Measurements from ENCODE around the gene INHBC. TPM values are rescaled to one million over a fixed set of nuclear protein-coding genes. Genes with fewer than 3 reads are reported as not detected.
"Not testable (repeated sequence)": the region's sequence is repeated elsewhere in the genome, so short reads cannot be mapped to it uniquely, and the experiment has no call there.

INHBC gene
- total and polyA plus RNA-seq, 7 donors = 0.05 to 0.21 (median 0.18) TPM; not detected in 4

DNA sequence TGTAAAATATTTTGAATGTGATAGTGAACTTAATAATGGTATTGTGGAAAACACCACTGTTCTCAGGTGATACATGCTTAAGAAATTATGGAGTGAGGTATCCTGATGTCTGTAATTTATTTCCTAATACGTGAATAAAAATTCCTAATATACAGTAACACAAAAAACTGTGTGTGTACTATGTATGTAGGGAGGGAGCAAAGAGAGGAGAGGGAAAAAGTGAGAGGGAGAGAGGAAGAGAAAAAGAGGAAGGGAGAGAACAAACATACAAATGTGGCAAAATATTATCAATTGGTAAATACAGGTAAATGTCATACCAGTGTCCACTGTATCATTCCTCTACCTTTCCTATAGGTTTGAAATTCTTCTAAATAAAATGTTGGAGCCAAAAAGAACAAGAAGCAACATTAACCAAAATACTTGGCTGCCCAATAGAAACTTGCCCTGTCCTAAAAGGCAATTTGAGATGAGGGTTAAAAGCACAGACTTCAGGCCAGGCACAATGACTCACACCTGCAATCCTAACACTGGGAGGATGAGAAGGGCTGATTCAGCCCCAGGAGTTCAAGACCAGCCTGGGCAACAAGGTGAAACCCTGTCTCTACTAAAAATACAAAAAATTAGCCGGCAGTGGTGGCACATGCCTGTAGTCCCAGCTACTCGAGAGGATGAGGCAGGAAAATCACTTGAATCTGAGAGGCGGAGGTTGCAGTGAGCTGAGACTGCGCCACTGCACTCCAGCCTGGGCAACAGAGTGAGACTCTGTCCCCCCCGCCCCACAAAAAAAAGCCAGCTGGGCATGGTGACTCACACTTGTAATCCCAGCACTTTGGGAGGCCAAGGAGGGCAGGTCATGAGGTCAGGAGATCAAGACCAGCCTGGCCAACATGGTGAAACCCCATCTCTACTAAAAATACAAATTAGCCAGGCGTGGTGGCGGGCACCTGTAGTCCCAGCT, 18.3 kb upstream of the INHBC start:
- intact Hi-C loops (cut with DNase I) = no loop called here
- Histone ChIP-seq H3K27ac (no peak overlapping the region), H3K9me3 (no peaks in the 10 kb centered on the region), H3K36me3 (ENCODE audit: insufficient read depth in 1 of 2, low read depth in 1 of 2) (peaks cover 0 to 3% of the 10 kb centered on the region in 2 donors), H3K4me3 (no peak overlapping the region), H3K4me1 (peaks cover 16% of the 10 kb centered on the region), H3K27me3 (ENCODE audit: insufficient read depth in 3 of 3, low read length in 2 of 3) (no peaks in the 10 kb centered on the region)
- DNase-seq = no peak
- TF ChIP-seq, protein P1, sequence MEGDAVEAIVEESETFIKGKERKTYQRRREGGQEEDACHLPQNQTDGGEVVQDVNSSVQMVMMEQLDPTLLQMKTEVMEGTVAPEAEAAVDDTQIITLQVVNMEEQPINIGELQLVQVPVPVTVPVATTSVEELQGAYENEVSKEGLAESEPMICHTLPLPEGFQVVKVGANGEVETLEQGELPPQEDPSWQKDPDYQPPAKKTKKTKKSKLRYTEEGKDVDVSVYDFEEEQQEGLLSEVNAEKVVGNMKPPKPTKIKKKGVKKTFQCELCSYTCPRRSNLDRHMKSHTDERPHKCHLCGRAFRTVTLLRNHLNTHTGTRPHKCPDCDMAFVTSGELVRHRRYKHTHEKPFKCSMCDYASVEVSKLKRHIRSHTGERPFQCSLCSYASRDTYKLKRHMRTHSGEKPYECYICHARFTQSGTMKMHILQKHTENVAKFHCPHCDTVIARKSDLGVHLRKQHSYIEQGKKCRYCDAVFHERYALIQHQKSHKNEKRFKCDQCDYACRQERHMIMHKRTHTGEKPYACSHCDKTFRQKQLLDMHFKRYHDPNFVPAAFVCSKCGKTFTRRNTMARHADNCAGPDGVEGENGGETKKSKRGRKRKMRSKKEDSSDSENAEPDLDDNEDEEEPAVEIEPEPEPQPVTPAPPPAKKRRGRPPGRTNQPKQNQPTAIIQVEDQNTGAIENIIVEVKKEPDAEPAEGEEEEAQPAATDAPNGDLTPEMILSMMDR (IDR thresholded peaks at IDR 0.05) = no peak
- 71 to 84% (median 74%) methylated on average over 8 of the region's 8 CpGs for WGBS, 3 donors
- ATAC-seq = peak; percentile 68 to 86 (median 77)

DNA sequence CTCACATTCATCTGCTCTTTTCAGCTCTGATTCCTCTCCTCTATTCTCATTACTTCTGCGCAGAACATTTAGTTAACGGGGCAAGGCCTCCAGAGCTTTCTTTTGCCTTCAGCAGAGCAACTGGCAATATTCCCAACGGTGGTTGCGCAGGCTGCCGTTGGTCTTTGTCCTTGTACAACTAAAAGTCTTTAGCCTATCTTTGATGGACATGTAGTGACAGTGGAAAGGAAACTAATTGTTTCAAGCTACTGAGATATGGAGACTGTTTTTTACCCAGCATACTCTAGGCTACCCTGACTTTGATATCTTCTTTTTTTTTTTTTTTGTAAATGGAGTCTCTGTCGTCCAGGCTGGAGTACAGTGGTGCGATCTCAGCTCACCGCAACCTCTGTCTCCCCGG, 16.3 kb upstream of the INHBC start:
- DNase-seq (no peak), ATAC-seq (no peak)
- H3K4me3 ChIP-seq = no peak overlapping the region
- WGBS, 3 donors = 84 to 86% (median 85%) methylated on average over 9 of the region's 9 CpGs
- H3K27me3 ChIP-seq (ENCODE audit: insufficient read depth in 3 of 3, low read length in 2 of 3) = no peaks in the 10 kb centered on the region
- TF ChIP-seq, protein P1 (IDR thresholded peaks at IDR 0.05) = no peak
- intact Hi-C loops (cut with DNase I) = no loop called here
- H3K9me3 ChIP-seq = no peaks in the 10 kb centered on the region
- peaks cover 16% of the 10 kb centered on the region for H3K4me1 ChIP-seq
- H3K36me3 ChIP-seq (ENCODE audit: insufficient read depth in 1 of 2, low read depth in 1 of 2) = peaks cover 0 to 21% of the 10 kb centered on the region in 2 donors
- no peak overlapping the region for H3K27ac ChIP-seq

DNA sequence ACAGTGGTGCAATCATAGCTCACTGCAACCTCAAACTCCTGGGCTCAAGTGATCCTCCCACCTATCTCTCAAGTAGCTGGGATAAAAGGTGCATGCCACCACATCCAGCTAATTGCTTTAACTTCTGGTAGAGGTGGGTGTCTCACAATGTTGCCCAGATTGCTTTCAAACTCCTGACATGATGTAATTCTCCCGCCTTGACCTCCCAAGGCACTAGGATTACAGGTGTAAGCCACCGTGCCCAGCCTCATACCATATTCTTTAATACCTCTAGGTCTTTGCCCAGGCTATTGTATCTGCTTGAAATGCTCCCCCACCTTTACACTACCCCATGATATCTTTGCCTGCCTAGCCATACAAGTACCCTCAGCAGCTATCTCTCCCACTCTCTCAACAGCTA, 15.1 kb upstream of the INHBC start:
- intact Hi-C loops (cut with DNase I) = no loop called here
- ATAC-seq (no peak), DNase-seq (no peak)

DNA sequence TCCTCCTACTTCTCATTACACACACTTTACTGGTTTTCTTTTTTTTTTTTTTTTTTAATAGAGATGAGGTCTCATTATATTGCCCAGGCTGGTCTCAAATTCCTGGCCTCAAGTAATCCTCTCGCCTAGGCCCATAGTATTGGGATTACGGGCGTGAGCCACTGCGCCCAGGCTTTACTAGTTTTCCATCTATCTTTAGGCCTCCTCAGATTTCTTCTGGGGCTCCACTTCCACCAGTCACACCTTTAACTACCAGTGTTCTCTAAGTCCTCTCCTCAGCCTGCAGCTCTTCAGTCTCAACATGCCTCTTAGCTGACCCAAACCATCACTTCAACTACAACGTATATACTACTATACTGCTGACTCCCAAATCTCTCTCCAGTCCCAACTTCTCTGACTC, 14.1 kb upstream of the INHBC start:
- H3K9me3 ChIP-seq = no peaks in the 10 kb centered on the region
- ATAC-seq (no peak), DNase-seq (no peak)
- H3K4me1 ChIP-seq = peaks cover 16% of the 10 kb centered on the region
- no peak overlapping the region for H3K27ac ChIP-seq
- H3K27me3 ChIP-seq (ENCODE audit: insufficient read depth in 3 of 3, low read length in 2 of 3) = no peaks in the 10 kb centered on the region
- no peak overlapping the region for H3K4me3 ChIP-seq
- 71 to 94% (median 80%) methylated on average over 5 of the region's 5 CpGs for WGBS, 3 donors
- TF ChIP-seq, protein P1 (IDR thresholded peaks at IDR 0.05) = no peak
- intact Hi-C loops (cut with DNase I) = no loop called here
- H3K36me3 ChIP-seq (ENCODE audit: insufficient read depth in 1 of 2, low read depth in 1 of 2) = peaks cover 0 to 34% of the 10 kb centered on the region in 2 donors

More for the DNA sequence above, 15.1 kb upstream of the INHBC start:
- 84 to 100% (median 96%) methylated on average over 2 of the region's 2 CpGs for WGBS, 3 donors
- Histone ChIP-seq H3K4me1 (peaks cover 16% of the 10 kb centered on the region), H3K27me3 (ENCODE audit: insufficient read depth in 3 of 3, low read length in 2 of 3) (no peaks in the 10 kb centered on the region), H3K36me3 (ENCODE audit: insufficient read depth in 1 of 2, low read depth in 1 of 2) (peaks cover 0 to 32% of the 10 kb centered on the region in 2 donors), H3K4me3 (no peak overlapping the region), H3K27ac (no peak overlapping the region), H3K9me3 (no peaks in the 10 kb centered on the region)
- TF ChIP-seq, protein P1 (IDR thresholded peaks at IDR 0.05) = no peak

DNA sequence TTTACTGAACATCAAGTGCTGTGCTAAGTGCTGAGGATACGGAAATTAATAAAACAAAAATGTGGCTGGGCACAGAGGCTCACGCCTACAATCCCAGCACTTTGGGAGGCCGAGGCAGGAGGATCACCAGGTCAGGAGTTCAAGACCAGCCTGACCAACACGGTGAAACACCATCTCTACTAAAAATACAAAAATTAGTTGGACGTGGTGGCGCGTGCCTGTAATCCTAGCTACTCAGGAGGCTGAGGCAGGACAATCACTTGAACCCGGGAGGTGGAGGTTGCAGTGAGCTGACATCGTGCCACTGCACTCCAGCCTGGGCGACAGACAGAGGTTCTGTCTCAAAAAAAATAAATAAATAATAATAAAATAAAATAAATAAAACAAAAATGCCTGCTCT, 7.6 kb upstream of the INHBC start:
- 94 to 97% (median 96%) methylated on average over 10 of the region's 10 CpGs for WGBS, 3 donors

More for the DNA sequence above, 7.6 kb upstream of the INHBC start:
- H3K4me3 ChIP-seq; H3K4me1 ChIP-seq; H3K27me3 ChIP-seq (ENCODE audit: insufficient read depth in 3 of 3, low read length in 2 of 3); H3K9me3 ChIP-seq; DNase-seq; H3K27ac ChIP-seq; intact Hi-C loops (cut with DNase I); ATAC-seq: not testable (repeated sequence)
- H3K36me3 ChIP-seq (ENCODE audit: insufficient read depth in 1 of 2, low read depth in 1 of 2) = peaks cover 0 to 29% of the 10 kb centered on the region in 2 donors
